Endothelial cell of umbilical vein (primary cell): ENCODE results near the gene CFAP77.

ENCODE experiments used
- CTCF ChIP-seq, 2 donors: IDR thresholded peaks; 1 replicate in 1 of 2; 2 replicates in 1 of 2; pipeline ENCODE4 v1.5.1; 2011; ENCODE audit warnings: low read length in 2 of 2, mild to moderate bottlenecking in 2 of 2, moderate library complexity in 2 of 2, control low read depth in 1 of 2, inconsistent platforms in 1 of 2, low read depth in 1 of 2; ENCODE audit not compliant: insufficient read depth in 1 of 2; ENCODE audit errors: extremely low read depth in 1 of 2
- JUN ChIP-seq: IDR thresholded peaks from 2 replicates; pipeline ENCODE4 v1.6.1; 2011; ENCODE audit warnings: borderline replicate concordance, low read depth; ENCODE audit not compliant: insufficient read length, insufficient read depth
- MAX ChIP-seq: IDR thresholded peaks from 2 replicates; pipeline ENCODE4 v1.6.1; 2011; ENCODE audit not compliant: insufficient read depth, insufficient read length
- POLR2A ChIP-seq: IDR thresholded peaks from 2 replicates; pipeline ENCODE4 v1.6.1; 2012; ENCODE audit warnings: low read depth, mild to moderate bottlenecking, control low read depth, low read length
- POLR2AphosphoS5 ChIP-seq: IDR thresholded peaks from 2 replicates; pipeline ENCODE4 v1.6.1; 2012; ENCODE audit warnings: low read depth, mild to moderate bottlenecking, control low read depth, low read length, moderate library complexity; ENCODE audit not compliant: insufficient read depth

GRCh38 chr9:132552041-132552440 lies 142.0 kb downstream of the CFAP77 start:
- TF ChIP-seq POLR2A (no peak), CTCF (IDR thresholded peaks at IDR 0.05; ENCODE audit: extremely low read depth in 1 of 2, insufficient read depth in 1 of 2, low read depth in 1 of 2, low read length in 2 of 2) (no peak), JUN (no peak), POLR2AphosphoS5 (no peak), MAX (no peak)
